ENCODE results near the gene TMEM14A. TPM values are rescaled to one million over a fixed set of nuclear protein-coding genes. Genes with fewer than 3 reads are reported as not detected.

TMEM14A gene
- total RNA-seq, 1 experiment from 2014 or later: 7.3 TPM

GRCh38 chr6:52653151-52653550, 17.8 kb upstream of the TMEM14A start:
- Histone ChIP-seq H3T11ph (ENCODE audit: low read length) (no peak overlapping the region), H3K27ac (ENCODE audit: insufficient read length, low read depth, low read length) (no peak overlapping the region), H4K91ac (ENCODE audit: insufficient read length, low read depth, low read length) (no peak overlapping the region), H3K4ac (ENCODE audit: low read depth, low read length) (no peak overlapping the region), H2BK12ac (ENCODE audit: insufficient read length, low read depth, low read length) (no peak overlapping the region), H2BK120ac (ENCODE audit: low read depth, low read length, poor library complexity, severe bottlenecking) (no peak overlapping the region), H3K79me2 (ENCODE audit: insufficient read depth, low read length) (no peaks in the 10 kb centered on the region), H3K9ac (ENCODE audit: extremely low read depth, insufficient read length, low read length) (no peak overlapping the region), H2BK5ac (ENCODE audit: insufficient read length, low read length) (no peak overlapping the region), H3K23me2 (ENCODE audit: insufficient read length, low read depth, low read length, poor library complexity, severe bottlenecking) (no peaks in the 10 kb centered on the region), H3K79me1 (ENCODE audit: insufficient read depth, low read depth, low read length, poor library complexity, severe bottlenecking) (no peaks in the 10 kb centered on the region), H3K56ac (ENCODE audit: insufficient read length, low read depth, low read length) (no peak overlapping the region), H3K23ac (ENCODE audit: insufficient read length, low read depth, low read length) (no peak overlapping the region), H2BK15ac (ENCODE audit: low read depth, low read length) (no peak overlapping the region), H3K4me2 (ENCODE audit: insufficient read depth, insufficient read length, low read length) (no peak overlapping the region), H4K5ac (ENCODE audit: insufficient read length, low read depth, low read length) (no peak overlapping the region), H3K9me3 (ENCODE audit: control insufficient read depth, low read depth, low read length) (no peaks in the 10 kb centered on the region), H4K8ac (replicated peaks; ENCODE audit: insufficient read length, low read depth, low read length) (no peak overlapping the region), H2AFZ (ENCODE audit: low read length) (no peak overlapping the region), H3K18ac (ENCODE audit: insufficient read length, low read depth, low read length) (no peak overlapping the region), H4K20me1 (ENCODE audit: control insufficient read depth, insufficient read depth, insufficient read length) (no peaks in the 10 kb centered on the region), H3K27me3 (ENCODE audit: insufficient read depth, low read length) (no peaks in the 10 kb centered on the region), H3K4me1 (ENCODE audit: insufficient read depth, low read length) (peaks cover 3% of the 10 kb centered on the region; the same call in 1 of the 2 replicates), H2AK5ac (ENCODE audit: insufficient read length, low read length) (no peak overlapping the region), H2BK20ac (ENCODE audit: low read depth, low read length, poor library complexity, severe bottlenecking) (no peak overlapping the region), H3K14ac (ENCODE audit: insufficient read depth, low read length) (no peak overlapping the region)
- Mint-ChIP-seq H3K27ac (no peak overlapping the region), H3K4me1 (peaks cover 21 to 30% of the 10 kb centered on the region in 2 experiments), H3K4me3 (no peak overlapping the region), H3K27me3 (ENCODE audit: low read depth) (no peaks in the 10 kb centered on the region; the same call in 1 of the 2 replicates), H3K36me3 (ENCODE audit: insufficient read depth in 1 of 3, low read depth in 3 of 3) (peaks cover 6 to 14% (median 9%) of the 10 kb centered on the region in 3 experiments), H3K9me3 (peaks cover 20 to 29% of the 10 kb centered on the region in 2 experiments)
- no peak for DNase-seq
- no peak for TF ChIP-seq CTCF (conservative IDR thresholded peaks at IDR 0.05)
